ENCODE data around the gene IFNL4.

DNA sequence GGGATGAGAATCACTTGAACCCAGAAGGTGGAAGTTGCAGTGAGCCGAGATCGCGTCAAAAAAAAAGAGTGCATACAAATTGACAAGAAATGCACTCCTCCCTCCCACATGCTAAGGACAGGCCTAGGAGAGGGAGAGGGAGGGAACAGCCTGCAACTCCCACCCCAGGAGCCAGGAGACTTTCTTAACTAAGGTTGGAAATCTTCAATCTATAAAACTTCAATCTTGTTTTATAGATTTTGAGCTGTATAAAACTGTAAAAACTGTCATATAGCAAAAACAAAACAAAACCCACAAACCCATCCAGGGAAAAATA is 43.2 kb downstream of the IFNL4 start:
- TF ChIP-seq POLR2A (IDR thresholded peaks at IDR 0.05; ENCODE audit: low read depth, low read length) (no peak), ZNF217 (IDR thresholded peaks at IDR 0.05) (no peak)
- TF ChIP-seq, protein P1, sequence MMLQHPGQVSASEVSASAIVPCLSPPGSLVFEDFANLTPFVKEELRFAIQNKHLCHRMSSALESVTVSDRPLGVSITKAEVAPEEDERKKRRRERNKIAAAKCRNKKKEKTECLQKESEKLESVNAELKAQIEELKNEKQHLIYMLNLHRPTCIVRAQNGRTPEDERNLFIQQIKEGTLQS (IDR thresholded peaks at IDR 0.05; ENCODE audit: borderline replicate concordance, extremely low read depth, low read depth, low read length): no peak
- TF ChIP-seq, protein P2, sequence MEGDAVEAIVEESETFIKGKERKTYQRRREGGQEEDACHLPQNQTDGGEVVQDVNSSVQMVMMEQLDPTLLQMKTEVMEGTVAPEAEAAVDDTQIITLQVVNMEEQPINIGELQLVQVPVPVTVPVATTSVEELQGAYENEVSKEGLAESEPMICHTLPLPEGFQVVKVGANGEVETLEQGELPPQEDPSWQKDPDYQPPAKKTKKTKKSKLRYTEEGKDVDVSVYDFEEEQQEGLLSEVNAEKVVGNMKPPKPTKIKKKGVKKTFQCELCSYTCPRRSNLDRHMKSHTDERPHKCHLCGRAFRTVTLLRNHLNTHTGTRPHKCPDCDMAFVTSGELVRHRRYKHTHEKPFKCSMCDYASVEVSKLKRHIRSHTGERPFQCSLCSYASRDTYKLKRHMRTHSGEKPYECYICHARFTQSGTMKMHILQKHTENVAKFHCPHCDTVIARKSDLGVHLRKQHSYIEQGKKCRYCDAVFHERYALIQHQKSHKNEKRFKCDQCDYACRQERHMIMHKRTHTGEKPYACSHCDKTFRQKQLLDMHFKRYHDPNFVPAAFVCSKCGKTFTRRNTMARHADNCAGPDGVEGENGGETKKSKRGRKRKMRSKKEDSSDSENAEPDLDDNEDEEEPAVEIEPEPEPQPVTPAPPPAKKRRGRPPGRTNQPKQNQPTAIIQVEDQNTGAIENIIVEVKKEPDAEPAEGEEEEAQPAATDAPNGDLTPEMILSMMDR (IDR thresholded peaks at IDR 0.05 in 2 of 3, conservative IDR thresholded peaks at IDR 0.05 in 1 of 3; ENCODE audit: control insufficient read depth in 2 of 3, extremely low read depth in 1 of 3, insufficient read depth in 1 of 3, low read depth in 3 of 3, low read length in 3 of 3): no peak
